ENCODE measurements around the gene IFI16. TPM values are rescaled to one million over a fixed set of nuclear protein-coding genes. Genes with fewer than 3 reads are reported as not detected.

Gene IFI16
- total and polyA plus RNA-seq, 3 donors from 2014 or later, result 34.3 to 39.8 (median 35.7) TPM

DNA sequence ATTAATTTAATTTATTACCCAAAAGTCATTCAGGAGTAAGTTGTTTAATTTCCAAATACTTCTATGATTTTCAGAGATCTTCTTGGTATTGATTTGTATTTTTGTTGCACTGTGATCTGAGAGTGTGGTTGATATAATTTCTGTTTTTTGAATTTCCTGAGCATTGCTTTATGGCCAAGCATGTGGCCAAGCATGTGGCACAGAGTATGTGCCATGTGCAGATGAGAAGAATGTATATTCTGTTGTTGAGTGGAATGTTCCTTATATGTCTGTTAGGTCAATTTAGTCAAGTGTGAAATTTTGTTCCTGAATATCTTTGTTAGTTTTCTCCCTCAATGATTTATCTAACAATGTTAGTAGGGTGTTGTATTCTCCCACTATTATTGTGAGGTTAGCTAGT lies 25.3 kb upstream of the IFI16 start:
- Histone ChIP-seq H3K9me3 (no peaks in the 10 kb centered on the region), H3K27me3 (no peaks in the 10 kb centered on the region), H3K36me3 (ENCODE audit: low read depth, missing control alignments) (no peaks in the 10 kb centered on the region), H3K4me3 (no peak overlapping the region), H3K4me1 (no peaks in the 10 kb centered on the region), H3K27ac (no peak overlapping the region)
- intact Hi-C loops (cut with DNase I; ENCODE audit: low total_unique reads), result no loop called here
- DNase-seq, result no peak
- TF ChIP-seq, protein P1, sequence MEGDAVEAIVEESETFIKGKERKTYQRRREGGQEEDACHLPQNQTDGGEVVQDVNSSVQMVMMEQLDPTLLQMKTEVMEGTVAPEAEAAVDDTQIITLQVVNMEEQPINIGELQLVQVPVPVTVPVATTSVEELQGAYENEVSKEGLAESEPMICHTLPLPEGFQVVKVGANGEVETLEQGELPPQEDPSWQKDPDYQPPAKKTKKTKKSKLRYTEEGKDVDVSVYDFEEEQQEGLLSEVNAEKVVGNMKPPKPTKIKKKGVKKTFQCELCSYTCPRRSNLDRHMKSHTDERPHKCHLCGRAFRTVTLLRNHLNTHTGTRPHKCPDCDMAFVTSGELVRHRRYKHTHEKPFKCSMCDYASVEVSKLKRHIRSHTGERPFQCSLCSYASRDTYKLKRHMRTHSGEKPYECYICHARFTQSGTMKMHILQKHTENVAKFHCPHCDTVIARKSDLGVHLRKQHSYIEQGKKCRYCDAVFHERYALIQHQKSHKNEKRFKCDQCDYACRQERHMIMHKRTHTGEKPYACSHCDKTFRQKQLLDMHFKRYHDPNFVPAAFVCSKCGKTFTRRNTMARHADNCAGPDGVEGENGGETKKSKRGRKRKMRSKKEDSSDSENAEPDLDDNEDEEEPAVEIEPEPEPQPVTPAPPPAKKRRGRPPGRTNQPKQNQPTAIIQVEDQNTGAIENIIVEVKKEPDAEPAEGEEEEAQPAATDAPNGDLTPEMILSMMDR (IDR thresholded peaks at IDR 0.05), result no peak
- TF ChIP-seq POLR2A (IDR thresholded peaks at IDR 0.05), result no peak

GRCh38 chr1:158989424-158989823 lies 20.3 kb upstream of the IFI16 start:
- no peak overlapping the region for H3K4me3 ChIP-seq
- H3K27ac ChIP-seq, result no peak overlapping the region
- no peaks in the 10 kb centered on the region for H3K4me1 ChIP-seq
- TF ChIP-seq, protein P1 (IDR thresholded peaks at IDR 0.05), result no peak
- TF ChIP-seq POLR2A (IDR thresholded peaks at IDR 0.05), result no peak
- 32 to 67% methylated on average over 1 of the region's 1 CpG for WGBS, 2 donors
- no peaks in the 10 kb centered on the region for H3K27me3 ChIP-seq
- DNase-seq, result no peak
- H3K36me3 ChIP-seq (ENCODE audit: low read depth, missing control alignments), result no peaks in the 10 kb centered on the region
- H3K9me3 ChIP-seq, result no peaks in the 10 kb centered on the region
- intact Hi-C loops (cut with DNase I; ENCODE audit: low total_unique reads), result no loop called here

DNA sequence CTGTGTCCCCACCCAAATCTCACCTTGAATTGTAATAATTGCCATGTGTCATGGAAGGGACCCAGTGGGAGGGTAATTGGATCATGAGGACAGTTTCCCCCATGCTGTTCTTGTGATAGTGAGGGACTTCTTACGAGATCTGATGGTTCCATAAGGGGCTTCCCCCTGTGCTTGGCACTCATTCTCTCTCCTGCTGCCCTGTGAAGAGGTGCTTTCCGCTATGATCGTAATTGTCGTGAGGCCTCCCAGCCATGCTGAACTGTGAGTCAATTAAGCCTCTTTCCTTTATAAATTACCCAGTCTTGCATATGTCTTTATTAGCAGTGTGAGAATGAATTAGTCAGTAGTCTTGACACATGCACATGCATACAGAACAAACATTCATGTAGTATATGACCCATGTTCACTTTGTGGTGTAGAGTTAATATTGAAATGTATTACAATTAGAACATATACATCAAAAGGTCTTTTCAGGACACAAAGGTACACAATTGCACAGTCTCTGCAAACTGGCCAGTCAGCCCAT lies 16.9 kb upstream of the IFI16 start:
- no peaks in the 10 kb centered on the region for H3K27me3 ChIP-seq
- no peak for DNase-seq

GRCh38 chr1:158996998-158997397 lies 12.7 kb upstream of the IFI16 start:
- intact Hi-C loops (cut with DNase I; ENCODE audit: low total_unique reads), result no loop called here
- Histone ChIP-seq H3K27ac (no peak overlapping the region), H3K9me3 (no peaks in the 10 kb centered on the region), H3K4me1 (peaks cover 9% of the 10 kb centered on the region), H3K4me3 (no peak overlapping the region), H3K36me3 (ENCODE audit: low read depth, missing control alignments) (no peaks in the 10 kb centered on the region), H3K27me3 (no peaks in the 10 kb centered on the region)
- TF ChIP-seq, protein P1 (IDR thresholded peaks at IDR 0.05), result no peak
- TF ChIP-seq POLR2A (IDR thresholded peaks at IDR 0.05), result no peak
- 76 to 78% methylated on average over 5 of the region's 5 CpGs for WGBS, 2 donors
- DNase-seq, result no peak

More for the DNA sequence above, 16.9 kb upstream of the IFI16 start:
- Histone ChIP-seq H3K9me3 (no peaks in the 10 kb centered on the region), H3K36me3 (ENCODE audit: low read depth, missing control alignments) (no peaks in the 10 kb centered on the region), H3K4me1 (no peaks in the 10 kb centered on the region), H3K4me3 (no peak overlapping the region), H3K27ac (no peak overlapping the region)
- TF ChIP-seq POLR2A (IDR thresholded peaks at IDR 0.05), result no peak
- TF ChIP-seq, protein P1 (IDR thresholded peaks at IDR 0.05), result no peak
- intact Hi-C loops (cut with DNase I; ENCODE audit: low total_unique reads), result no loop called here
- WGBS, 2 donors, result 95 to 96% methylated on average over 4 of the region's 4 CpGs

DNA sequence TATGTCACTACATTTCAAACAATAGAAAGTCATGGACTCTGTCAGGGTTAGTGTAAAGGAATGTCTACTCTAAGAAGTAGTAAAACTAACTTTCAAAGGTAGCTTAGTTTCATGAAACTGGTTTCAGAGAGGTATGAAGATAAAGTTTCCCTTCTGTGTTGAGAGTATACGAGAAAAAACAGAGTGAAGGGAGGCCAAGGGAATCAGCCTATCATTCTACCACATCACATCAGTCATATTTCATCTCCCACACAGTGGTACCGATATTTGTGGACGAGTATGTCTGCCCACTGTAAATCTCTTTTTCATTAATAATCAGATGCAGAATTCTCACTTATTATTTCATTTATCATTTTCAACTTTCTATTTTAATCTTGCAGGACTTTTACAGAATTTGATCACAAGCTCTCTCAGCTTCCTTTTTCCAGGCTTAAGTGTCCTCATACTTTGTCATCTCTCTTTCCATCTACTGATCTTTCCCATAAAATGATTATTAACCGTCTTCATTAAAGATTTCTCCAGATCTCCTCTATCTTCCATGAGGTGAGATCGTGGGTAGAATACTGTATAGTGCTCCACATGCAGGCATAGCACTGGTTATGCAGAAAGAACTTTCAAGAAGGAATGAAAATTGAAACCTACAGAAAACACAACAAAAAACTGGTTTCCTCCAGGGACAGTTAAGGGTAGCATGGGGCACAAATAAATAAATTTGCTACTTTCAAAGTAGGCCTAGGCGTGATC lies 11.5 kb upstream of the IFI16 start:
- Histone ChIP-seq H3K36me3 (ENCODE audit: low read depth, missing control alignments) (no peaks in the 10 kb centered on the region), H3K27me3 (no peaks in the 10 kb centered on the region), H3K27ac (peak overlapping the region; percentile 86 to 91), H3K4me3 (peak overlapping the region; percentile 42 to 64), H3K4me1 (peaks cover 9% of the 10 kb centered on the region), H3K9me3 (no peaks in the 10 kb centered on the region)
- DNase-seq, result no peak
- intact Hi-C loops (cut with DNase I; ENCODE audit: low total_unique reads), result no loop called here
- TF ChIP-seq, protein P1 (IDR thresholded peaks at IDR 0.05), result no peak
- no peak for TF ChIP-seq POLR2A (IDR thresholded peaks at IDR 0.05)
- WGBS, 2 donors, result 32 to 40% methylated on average over 6 of the region's 6 CpGs

Measured in testis (tissue), 3 donors.